HG03060 (cell line): ENCODE results near the gene PHOX2B.
"Not testable (repeated sequence)": the region's sequence is repeated elsewhere in the genome, so short reads cannot be mapped to it uniquely, and the experiment has no call there.

Source experiments
- ATAC-seq: cut with Tn5 transposase; IDR thresholded peaks from one replicate; pipeline ENCODE4 v1.9.1; 2021; ENCODE audit warnings: low read depth, moderate number of reproducible peaks; ENCODE audit not compliant: unreplicated experiment

PHOX2B gene

DNA sequence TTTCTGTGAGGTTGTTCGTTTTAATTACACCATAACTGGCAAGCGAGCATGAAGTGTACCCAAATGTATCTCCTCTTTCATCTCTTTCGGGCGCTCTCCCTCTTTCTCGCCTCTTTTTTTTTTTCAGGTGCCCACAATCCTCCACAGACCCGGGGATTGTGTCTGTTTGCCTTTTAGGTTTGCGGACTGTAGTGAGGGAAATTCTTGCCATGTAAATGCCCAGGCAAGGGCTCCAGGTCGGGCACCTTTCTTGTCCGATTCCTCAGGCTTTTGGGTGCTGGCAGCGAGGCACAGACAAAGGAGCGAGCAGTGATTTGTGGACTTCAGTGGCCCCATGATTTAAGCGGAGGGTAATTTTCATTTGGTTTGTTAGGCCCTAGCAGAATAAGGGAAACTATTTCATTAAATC, 1.1 kb upstream of the PHOX2B start:
- no peak for ATAC-seq

DNA sequence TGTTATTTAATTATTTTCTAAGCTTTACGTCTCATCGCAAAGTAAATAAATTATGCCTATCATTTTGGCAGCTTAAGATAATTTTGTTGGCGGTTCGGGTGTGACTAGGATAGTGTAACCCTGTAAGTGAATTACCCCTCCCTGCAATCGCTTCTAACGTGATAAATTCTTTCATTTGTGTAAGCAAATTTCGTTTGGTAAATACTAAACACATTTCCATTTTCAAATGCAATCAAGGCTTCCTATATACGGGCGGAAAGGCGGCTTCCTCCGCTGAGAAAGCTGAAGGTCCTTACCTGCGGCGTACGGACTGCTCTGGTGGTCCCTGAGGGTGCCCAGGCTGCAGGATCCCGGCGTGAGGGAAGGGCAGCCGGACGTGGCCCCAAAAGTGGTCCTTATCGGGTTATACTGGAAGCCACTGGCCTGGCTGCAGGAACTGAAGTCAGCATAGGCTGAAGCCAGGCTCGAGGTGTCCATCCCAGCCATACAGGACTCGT, 403 bp downstream of the PHOX2B start:
- ATAC-seq, result no peak

DNA sequence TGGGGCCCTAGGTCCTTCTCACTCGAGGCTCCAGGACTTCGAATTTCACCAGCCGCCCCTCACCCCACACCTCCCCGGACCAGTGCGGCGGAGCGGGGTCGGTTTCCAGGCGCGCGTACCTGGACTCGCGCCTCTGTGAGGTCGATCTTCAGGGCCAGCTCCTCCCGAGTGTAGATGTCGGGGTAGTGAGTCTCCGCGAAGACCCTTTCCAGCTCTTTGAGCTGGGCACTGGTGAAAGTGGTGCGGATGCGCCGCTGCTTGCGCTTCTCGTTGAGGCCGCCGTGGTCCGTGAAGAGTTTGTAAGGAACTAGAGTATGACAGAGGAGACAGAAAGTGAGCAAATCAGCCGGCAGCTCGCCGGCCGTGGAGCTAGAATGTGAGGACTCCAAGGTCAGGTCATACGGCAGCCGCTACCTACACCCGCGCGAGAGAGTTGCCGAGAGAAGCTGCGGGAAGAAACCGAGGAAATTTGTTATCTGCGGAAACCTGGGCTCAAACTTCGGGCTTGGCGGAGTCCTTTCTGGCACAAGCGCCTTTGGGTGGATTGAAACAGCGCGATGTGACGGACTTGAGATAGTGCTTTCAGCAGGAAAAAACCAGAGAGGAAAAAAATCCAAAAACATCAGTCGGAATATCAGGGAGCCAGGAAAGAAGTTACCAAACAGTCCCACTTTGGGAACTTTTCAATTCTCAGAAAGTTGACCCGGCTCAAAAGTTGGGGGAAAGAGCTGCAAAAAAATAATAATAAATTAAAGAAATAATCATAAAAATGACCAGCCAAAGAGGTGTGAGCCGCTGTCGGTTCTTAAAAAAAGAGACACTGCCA, 1.1 kb downstream of the PHOX2B start:
- ATAC-seq, result no peak

DNA sequence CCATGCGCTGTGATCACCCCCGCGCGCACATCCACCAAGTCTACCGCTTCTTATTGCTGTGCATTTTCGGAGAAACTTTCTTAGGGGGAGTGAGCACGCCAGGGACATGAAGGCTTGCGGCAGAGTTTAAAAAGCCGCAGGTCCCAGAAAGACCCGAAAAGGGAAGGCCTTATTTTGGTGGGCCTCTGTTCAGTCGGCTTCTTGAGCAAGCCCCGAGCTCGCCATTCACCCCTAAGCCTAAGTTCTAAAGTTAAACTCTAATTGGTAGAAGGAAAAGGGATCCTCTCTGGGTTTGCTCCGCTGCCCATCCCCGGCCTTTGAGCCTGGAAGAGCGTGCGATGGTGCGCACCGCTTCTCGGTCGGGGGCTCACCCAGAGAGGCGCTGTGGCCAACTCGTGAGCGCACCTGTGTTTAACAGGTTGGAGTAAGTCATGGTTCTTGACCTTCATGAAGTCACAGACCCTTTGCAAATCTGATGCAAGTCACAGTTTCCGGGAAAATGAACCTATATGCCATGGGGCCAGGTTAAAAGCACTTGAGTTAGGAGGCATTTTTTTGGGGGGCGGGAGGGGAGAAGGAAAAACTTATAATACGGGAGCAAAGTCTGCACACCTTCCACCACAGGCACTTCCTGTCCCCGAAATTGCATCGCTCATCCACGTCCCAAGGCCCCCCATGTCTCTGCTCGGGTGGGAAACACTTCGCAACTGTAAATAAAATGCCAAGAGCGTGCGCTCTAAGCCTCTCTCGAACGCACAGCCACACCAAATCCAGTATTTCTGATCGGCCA, 1.9 kb downstream of the PHOX2B start:
- no peak for ATAC-seq

DNA sequence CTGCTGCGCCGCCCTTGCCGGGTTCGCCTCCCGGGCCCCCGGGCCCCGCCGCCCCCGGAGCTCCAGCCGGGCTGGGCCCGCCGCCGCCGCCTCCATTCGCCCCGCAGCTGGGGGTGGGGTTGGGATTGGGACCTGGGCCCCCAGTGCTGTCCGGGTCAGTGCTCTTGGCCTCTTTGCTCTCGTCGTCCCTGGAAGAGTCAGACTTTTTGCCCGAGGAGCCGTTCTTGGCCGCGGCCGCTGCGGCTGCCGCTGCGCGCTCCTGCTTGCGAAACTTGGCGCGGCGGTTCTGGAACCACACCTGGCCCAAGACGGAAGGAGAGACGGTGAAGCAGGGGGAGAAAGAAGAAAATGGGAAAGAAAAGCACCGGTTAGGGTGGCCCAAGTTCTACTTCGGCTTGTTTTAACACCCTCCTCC, 2.5 kb downstream of the PHOX2B start:
- no peak for ATAC-seq

DNA sequence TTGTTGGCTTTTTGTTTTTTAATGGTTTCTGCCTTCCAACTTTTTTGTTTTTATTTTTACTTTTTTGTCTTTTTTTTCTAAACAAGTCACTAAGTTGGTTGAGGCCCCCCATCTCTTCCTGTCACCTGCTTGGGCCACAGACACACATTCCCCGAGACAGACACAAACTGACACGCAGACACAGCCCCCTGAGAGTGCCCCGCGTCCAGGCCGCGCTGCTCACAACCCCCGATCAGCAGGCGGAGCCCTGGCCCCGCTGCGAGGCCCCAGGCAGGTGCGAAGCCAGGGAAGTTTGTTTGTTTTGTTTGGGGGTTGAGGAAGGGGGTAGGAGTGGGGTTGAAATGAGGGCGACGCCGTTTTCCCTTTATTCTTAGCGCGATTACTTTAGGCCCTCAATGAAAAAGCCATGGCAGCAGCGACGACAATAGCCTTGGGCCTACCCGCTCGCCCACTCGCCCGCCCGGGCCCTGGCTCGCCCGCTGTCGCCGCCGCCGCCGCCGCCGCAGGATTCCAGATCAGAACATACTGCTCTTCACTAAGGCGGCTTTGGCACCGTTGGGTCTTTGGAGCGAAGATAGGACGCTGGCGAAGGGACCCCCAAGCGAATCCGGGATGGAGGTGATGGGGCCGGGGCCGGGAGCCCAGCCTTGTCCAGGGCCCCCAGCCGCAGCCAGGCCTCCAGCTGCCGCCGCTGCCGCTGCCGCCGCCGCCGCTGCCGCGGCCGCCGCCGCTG, 3.1 kb downstream of the PHOX2B start:
- no peak for ATAC-seq

DNA sequence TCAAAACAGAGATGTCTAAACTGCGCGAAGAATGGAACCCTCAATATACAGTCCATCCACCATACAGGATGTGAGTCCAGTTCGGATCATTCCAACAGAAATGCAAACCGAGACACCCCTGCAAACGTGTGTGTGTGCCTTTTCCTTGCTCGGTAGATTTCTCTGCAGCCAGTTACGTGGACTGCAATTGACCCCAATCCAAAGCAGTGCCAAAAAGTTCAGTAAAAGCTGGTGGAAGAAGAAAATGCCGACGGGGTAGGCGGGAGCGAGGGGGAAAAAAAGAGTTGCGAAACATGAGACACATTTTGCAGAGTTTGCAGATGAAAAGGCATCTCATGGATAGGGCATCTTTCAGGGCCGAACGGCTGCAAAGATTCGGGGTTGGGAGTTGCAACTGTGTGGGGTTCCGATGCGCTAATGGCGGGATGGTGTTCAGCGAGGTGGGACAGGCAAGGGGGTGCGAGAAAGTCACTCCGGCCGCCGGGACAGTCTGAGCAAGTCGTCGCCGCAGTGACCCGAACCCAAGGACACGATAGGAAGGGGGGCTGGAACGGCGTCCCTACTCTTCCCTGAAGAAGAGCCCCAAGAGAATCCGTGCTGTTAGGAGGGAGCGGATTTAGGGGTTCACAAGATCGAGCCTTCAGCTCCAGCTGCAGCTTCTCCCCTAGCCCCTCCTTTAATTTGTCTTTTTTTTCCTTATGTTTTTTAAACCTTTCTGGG, 3.8 kb downstream of the PHOX2B start:
- ATAC-seq, result no peak

DNA sequence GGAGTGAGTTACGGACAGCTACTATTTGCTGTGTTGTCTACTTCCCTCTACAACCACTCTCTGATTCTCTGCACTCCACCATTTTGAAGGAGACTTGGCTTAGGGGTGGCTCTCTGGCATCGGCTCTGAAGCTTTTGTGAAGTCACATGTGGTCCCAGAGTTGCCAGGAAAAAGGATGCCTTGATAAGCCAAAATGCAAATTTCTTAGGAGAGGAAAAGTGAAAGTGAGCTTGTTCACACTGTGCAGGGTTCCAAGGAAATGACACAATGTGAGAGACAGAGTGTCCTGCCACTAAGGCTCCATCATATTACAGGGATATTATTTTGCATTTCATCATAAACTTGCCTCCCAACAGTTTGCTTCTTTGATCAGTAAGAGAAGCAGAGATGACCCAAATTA, 7.2 kb downstream of the PHOX2B start:
- no peak for ATAC-seq

DNA sequence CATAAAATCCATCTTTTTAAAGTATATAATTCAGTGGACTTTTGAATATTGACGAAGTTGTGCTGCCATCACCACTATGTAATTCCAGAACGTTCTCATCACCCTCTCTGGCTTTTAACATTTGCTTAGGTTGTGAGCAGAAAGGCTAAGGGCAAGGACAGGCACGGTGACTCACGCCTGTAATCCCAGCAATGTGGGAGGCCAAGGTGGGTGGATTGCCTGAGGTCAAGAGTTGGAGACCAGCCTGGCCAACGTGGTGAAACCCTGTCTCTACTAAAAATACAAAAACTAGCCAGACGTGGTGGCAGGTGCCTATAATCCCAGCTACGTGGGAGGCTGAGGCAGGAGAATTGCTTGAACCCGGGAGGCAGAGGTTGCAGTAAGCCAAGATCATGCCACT, 11.0 kb downstream of the PHOX2B start:
- not testable (repeated sequence) for ATAC-seq

DNA sequence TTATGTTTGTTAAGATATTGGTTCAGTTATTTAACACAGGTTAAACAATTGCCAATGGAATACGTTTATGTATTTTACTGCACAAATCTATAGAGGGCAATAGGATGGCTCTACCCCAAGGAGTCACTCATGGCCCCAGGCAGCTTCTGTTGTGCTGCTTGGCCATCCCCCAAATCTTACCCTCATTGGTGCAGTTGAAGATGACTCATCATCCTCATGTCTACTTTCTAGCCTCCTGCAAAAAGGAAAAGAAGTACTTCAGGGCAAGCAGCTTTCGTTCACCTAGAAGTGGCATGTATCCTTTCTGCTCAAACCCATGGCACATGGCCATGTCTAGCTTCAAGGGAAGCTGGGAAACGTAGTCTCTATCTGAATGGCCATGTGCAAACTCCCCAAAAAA, 14.2 kb downstream of the PHOX2B start:
- ATAC-seq, result no peak

DNA sequence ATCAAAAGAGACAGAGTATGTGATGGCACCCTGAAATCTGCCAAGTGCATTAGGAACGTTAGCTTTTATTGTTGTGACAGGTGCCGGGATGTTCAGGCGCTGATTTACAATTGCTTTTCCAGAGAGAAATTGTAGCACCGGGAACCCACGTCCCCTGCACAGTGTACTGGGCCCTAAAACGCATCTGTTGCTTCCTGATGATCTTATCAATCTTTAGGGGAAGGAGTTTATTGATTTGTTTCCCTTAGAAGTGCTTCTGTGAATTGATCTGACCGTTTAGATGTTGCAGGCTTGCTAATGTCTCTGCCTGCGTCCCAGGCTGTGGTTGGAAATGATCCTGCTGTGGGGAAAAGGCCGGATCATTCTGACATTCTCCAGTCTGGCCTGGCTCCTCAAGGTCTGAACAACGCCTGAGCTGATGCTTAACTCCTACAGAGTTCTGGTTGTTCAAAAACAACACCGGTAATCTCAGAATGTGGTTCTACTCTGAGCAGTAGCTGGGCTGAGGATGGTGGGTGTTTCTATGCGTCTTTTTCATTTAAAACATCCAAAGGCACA, 16.9 kb downstream of the PHOX2B start:
- no peak for ATAC-seq

DNA sequence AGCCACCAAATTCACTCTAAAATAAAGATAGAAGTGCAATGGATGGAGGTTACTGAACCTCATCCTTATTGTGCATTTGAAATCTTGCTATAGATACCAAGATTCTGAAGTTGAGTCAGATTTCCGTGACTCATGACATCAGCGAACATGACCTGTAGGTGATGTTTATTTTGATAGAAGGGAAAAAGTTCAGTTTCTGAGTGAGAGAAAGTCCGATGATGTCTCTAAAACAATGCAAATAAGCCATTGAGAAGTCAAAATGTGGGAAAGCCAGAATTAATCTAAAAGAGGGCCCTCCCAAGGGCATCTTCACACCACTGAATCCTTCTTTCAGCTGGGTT, 20.0 kb downstream of the PHOX2B start:
- ATAC-seq, result no peak

DNA sequence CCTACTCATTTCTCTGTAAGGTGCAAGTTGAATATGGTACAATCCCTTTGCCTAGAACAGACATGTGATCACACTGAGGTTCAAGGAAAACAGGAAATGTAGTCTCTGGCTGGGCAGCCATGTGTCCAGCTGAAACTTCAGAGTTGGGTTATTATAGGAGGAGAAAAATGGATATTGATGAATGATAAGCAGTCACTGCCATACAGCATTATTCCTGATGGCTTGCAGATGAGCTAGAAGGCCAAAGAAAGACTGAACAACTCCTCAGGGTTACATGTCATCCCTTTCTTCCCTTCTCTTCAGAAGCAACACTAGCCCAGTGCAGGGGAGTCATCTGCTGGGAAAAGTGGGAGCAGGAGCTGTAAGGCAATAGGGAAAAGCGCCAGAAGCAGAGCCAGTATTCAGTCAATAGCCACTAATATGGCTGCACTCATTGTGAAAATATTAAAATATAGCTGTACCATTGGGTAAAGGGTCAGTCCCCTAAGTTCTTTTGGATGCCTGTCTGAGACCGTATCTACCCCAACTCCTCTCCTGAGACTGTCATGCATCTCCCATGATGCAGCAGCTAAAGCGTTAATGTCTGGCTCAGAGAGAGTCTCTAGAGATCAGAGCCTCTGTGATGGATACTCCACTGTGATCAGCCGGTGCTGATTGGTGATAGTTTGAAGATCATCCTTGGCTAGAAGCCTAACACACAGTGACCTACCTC, 20.5 kb downstream of the PHOX2B start:
- no peak for ATAC-seq

DNA sequence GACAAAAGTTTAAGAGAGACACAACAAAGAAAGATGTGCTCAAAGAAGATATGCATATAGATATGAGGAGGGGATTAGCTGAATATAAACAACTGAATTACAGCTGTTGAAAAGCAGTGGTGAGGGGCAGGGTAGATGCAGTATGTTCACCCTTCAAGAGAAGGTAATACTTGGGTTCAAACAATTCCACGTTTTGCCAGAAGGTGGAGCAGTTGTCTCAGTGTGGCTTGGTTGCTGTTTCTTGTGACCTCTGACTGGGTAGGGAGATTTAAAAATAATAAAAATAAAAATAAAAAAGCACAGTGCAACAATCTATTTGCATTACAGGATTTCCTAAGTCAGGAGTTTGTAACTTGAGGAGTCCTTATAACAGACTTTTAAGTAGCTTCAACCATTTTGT, 23.3 kb downstream of the PHOX2B start:
- ATAC-seq, result no peak

DNA sequence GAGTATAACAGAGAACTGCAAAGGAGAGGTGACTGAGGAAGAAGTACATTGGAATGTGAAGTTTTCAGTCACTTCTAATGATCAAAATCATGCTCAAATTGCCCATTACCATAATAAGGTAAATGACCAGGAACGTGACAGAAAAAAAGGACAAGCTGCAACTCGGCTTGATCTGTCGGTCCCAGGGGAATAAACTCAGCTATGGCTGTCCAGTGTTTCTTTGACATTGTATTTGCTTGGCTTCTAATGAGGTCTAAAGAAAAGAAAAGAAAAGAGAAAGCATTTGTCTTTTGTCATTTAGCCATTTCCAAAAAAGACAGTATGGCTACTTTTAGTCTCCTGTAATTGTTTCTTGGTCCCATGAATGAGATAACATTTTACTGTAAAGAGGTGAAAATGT, 25.2 kb downstream of the PHOX2B start:
- no peak for ATAC-seq

DNA sequence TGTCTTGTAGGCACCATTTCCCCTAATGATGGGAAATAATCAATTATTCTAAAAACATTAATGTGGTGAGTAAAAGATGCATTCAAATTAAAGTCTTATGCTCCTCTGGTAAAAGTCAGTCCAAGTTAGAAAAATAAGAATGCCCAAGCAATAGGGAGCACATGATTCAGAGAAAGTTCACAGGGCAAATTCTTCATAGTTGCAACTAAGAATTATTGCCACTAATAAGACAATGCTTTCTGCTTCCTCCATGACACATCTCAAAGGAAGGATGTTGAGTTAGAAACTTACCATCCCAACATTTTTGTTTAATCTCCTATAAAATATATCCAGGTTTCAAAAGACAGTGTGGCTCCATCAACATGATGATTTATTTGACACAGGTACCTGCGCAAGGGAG, 26.3 kb downstream of the PHOX2B start:
- no peak for ATAC-seq

DNA sequence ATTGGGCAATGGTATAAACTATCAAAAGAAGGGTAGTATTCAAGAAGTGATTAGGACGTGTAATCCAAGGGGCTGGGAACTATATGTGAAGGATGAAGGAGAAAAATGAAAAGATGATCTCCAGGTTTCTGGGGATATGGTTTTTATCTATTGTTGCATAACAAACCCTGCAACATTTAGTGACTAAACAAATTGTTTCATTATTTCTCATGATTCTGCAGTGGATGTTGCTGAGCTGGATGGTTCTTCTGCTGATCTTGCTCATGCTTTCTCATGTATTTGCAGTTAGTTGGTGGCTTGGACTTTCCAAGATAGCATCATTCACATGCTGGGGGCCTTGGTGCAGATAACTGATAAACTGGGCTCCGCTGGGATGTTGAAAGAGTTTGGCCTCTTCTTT, 29.1 kb downstream of the PHOX2B start:
- no peak for ATAC-seq

DNA sequence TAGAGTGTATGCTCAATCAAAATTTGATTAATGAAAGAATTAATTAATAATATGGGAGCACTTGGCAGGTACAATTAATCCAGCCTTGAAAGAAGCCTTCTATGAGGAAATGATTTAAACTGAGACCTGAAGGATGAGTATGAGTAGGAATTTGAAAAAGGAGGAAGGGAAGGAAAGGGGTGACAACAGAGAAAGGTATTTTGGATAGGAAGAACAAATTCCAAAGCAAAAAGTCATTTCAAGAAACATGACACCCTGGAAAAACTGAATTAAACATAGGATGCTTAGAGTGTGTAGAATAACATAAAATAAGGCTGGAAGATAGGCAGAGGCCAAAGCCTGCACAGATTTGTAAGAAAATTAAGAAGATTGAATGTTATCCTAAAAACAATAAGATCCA, 29.6 kb downstream of the PHOX2B start:
- ATAC-seq, result no peak

DNA sequence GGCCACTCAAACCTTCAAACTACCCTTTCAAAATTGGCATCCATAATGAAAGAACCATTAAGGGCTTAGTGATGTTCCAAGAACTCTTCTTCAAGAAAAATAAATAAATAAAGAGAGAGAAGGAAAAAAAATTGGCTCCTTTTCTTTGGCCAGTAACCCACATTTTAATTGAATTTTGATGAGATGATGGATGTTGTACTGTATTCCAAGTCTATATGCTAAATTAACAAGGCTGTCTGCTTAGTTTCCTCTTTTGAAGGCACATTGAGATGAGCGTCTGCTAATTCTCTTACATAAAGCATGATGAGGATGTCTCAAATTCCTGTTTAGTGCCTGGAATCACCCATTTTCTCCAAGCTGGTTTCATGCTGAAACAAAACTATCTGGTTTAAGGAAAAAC, 33.4 kb downstream of the PHOX2B start:
- no peak for ATAC-seq
